Nephron (organoid): ENCODE results near the gene NECTIN1.

ENCODE experiments used
- H3K27ac Mint-ChIP-seq, 3 experiments: 2 replicates each; pipeline ENCODE4 v1.8.0; 2020; ENCODE audit warnings: mixed read lengths in 3 of 3, mild to moderate bottlenecking in 2 of 3, moderate library complexity in 1 of 3
- H3K27me3 Mint-ChIP-seq: 2 replicates; pipeline ENCODE4 v1.8.0; 2021; ENCODE audit warnings: low read depth, mild to moderate bottlenecking, moderate library complexity, mixed read lengths
- H3K36me3 Mint-ChIP-seq: 2 replicates; pipeline ENCODE4 v1.8.0; 2020; ENCODE audit warnings: low read depth, mixed read lengths
- H3K4me1 Mint-ChIP-seq: 2 replicates; pipeline ENCODE4 v1.8.0; 2020; ENCODE audit warnings: mixed read lengths
- H3K4me3 Mint-ChIP-seq, 3 experiments: 2 replicates each; pipeline ENCODE4 v1.8.0; 2020; ENCODE audit warnings: mild to moderate bottlenecking in 3 of 3, mixed read lengths in 3 of 3, moderate library complexity in 2 of 3
- H3K9me3 Mint-ChIP-seq: 2 replicates; pipeline ENCODE4 v1.8.0; 2020; ENCODE audit warnings: mixed read lengths
- CTCF ChIP-seq, 3 experiments: fragments of 200-600 bp; sonication (generic); IDR thresholded peaks; one replicate each; pipeline ENCODE4 v1.5.0; 2021; ENCODE audit warnings: antibody characterized with exemption in 3 of 3; ENCODE audit not compliant: unreplicated experiment in 3 of 3

Gene NECTIN1

GRCh38 chr11:119635776-119636175 is 93.2 kb downstream of the NECTIN1 start:
- H3K4me3 Mint-ChIP-seq, result peak overlapping the region in 1 of 3 experiments; percentile 13
- H3K4me1 Mint-ChIP-seq, result peaks cover 43% of the 10 kb centered on the region
- H3K36me3 Mint-ChIP-seq, result peaks cover 3% of the 10 kb centered on the region
- H3K9me3 Mint-ChIP-seq, result peaks cover 10% of the 10 kb centered on the region
- peak overlapping the region; percentile 77 to 85 (median 83) for H3K27ac Mint-ChIP-seq
- no peak for TF ChIP-seq CTCF (IDR thresholded peaks at IDR 0.05; ENCODE audit: unreplicated experiment in 3 of 3)
- peaks cover 49% of the 10 kb centered on the region for H3K27me3 Mint-ChIP-seq

GRCh38 chr11:119635041-119635740 is 93.8 kb downstream of the NECTIN1 start:
- Mint-ChIP-seq H3K4me1 (peaks cover 44% of the 10 kb centered on the region), H3K27me3 (peaks cover 48% of the 10 kb centered on the region), H3K27ac (peak overlapping the region; percentile 77 to 85 (median 83)), H3K4me3 (no peak overlapping the region), H3K9me3 (peaks cover 10% of the 10 kb centered on the region), H3K36me3 (peaks cover 3% of the 10 kb centered on the region)
- TF ChIP-seq CTCF (IDR thresholded peaks at IDR 0.05; ENCODE audit: unreplicated experiment in 3 of 3), result no peak

- no peak for TF ChIP-seq CTCF (IDR thresholded peaks at IDR 0.05; ENCODE audit: unreplicated experiment in 3 of 3)
Measured at GRCh38 chr11:119634301-119634700, 94.7 kb downstream of the NECTIN1 start.

GRCh38 chr11:119629834-119630624 is 99.0 kb downstream of the NECTIN1 start:
- Mint-ChIP-seq H3K36me3 (peaks cover 3% of the 10 kb centered on the region), H3K27me3 (peaks cover 43% of the 10 kb centered on the region), H3K27ac (no peak overlapping the region), H3K9me3 (peaks cover 10% of the 10 kb centered on the region), H3K4me1 (peaks cover 57% of the 10 kb centered on the region), H3K4me3 (no peak overlapping the region)
- no peak for TF ChIP-seq CTCF (IDR thresholded peaks at IDR 0.05; ENCODE audit: unreplicated experiment in 3 of 3)

More at GRCh38 chr11:119634301-119634700, 94.7 kb downstream of the NECTIN1 start:
- H3K27me3 Mint-ChIP-seq, result peaks cover 49% of the 10 kb centered on the region
- peaks cover 10% of the 10 kb centered on the region for H3K9me3 Mint-ChIP-seq
- H3K36me3 Mint-ChIP-seq, result peaks cover 3% of the 10 kb centered on the region
- H3K27ac Mint-ChIP-seq, result peak overlapping the region in 1 of 3 experiments; percentile 33
- no peak overlapping the region for H3K4me3 Mint-ChIP-seq
- H3K4me1 Mint-ChIP-seq, result peaks cover 48% of the 10 kb centered on the region

GRCh38 chr11:119629085-119629484 is 99.9 kb downstream of the NECTIN1 start:
- Mint-ChIP-seq H3K36me3 (peaks cover 3% of the 10 kb centered on the region), H3K9me3 (peaks cover 10% of the 10 kb centered on the region), H3K4me1 (peaks cover 50% of the 10 kb centered on the region), H3K27me3 (peaks cover 39% of the 10 kb centered on the region), H3K4me3 (no peak overlapping the region), H3K27ac (no peak overlapping the region)
- TF ChIP-seq CTCF (IDR thresholded peaks at IDR 0.05; ENCODE audit: unreplicated experiment in 3 of 3), result no peak
